D721Med (cell line): ENCODE data around the gene FBXL14.

ENCODE experiments used
- DNase-seq: peaks from one replicate; pipeline ENCODE4 v3.0.0; 2011; ENCODE audit warnings: low spot score; ENCODE audit not compliant: insufficient read length
- FAIRE-seq: peaks from 2 replicates; lab custom pipeline; 2011; peaks lifted over from hg19 to GRCh38; lab: Jason Lieb, UNC
- TF ChIP-seq, protein P1 (sequence below): IDR thresholded peaks from 2 replicates; pipeline ENCODE4 v1.5.1; 2012; ENCODE audit warnings: mild to moderate bottlenecking, control low read depth; ENCODE audit not compliant: insufficient read depth; ENCODE audit errors: missing control alignments

Gene FBXL14

DNA sequence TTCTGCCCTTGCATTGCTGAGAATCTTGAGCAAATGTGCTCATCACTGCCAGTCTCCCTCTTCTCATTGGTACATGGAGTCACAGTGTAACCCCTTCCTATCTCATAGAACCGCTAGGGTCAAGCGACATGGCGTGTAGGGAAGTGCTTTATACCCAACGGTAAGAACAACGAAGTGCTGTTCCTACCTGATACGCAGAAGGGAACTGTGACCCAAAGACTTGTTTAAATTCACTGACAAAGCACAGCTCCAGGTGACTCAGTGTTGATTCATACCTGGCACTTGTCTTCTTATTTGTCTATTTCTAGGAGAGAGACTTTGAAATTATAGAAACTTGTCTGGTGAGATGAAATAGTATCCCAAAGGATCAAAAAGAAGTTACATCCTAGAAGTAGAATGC, 53.7 kb downstream of the FBXL14 start:
- no peak for DNase-seq
- no peak for FAIRE-seq
- TF ChIP-seq, protein P1, sequence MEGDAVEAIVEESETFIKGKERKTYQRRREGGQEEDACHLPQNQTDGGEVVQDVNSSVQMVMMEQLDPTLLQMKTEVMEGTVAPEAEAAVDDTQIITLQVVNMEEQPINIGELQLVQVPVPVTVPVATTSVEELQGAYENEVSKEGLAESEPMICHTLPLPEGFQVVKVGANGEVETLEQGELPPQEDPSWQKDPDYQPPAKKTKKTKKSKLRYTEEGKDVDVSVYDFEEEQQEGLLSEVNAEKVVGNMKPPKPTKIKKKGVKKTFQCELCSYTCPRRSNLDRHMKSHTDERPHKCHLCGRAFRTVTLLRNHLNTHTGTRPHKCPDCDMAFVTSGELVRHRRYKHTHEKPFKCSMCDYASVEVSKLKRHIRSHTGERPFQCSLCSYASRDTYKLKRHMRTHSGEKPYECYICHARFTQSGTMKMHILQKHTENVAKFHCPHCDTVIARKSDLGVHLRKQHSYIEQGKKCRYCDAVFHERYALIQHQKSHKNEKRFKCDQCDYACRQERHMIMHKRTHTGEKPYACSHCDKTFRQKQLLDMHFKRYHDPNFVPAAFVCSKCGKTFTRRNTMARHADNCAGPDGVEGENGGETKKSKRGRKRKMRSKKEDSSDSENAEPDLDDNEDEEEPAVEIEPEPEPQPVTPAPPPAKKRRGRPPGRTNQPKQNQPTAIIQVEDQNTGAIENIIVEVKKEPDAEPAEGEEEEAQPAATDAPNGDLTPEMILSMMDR: no peak

DNA sequence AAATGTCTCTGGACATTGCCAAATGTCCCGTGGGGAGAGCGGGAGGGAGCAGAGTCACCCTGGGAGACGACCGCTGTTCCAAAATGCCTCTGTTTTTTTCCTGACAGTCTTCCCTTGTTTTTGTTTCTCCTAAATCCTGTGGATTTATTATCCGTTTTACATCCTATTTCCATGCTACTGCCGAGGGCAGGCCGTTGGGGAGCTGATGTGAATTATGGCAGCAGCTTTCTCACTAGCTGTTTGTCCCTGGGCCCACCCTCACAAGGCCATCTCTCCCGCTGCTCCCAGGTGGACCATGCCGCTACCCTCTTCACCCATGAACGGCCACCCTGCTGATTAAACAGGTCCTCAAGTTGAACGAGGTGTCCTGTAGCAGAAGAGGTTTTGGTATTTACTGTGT, 55.2 kb downstream of the FBXL14 start:
- DNase-seq (no peak), FAIRE-seq (no peak)
- TF ChIP-seq, protein P1: no peak

DNA sequence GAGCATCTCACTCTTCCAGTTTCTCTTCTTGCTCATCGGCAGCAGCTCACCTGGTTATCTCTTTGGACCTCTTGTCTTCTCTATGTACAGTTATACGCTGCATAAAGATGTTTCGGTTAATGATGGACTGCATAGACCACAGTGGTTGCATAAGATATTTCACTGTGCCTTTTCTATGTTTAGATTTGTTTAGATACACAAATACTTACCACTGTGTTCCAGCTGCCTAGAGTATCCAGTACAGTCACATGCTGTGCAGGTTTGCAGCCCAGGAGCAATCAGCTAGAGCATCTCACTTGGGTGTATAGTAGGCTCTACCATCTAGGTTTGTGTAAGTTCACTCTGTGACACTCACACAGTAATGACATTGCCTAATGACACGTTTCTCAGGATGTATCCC, 57.6 kb downstream of the FBXL14 start:
- TF ChIP-seq, protein P1: no peak
- no peak for DNase-seq
- FAIRE-seq: no peak

DNA sequence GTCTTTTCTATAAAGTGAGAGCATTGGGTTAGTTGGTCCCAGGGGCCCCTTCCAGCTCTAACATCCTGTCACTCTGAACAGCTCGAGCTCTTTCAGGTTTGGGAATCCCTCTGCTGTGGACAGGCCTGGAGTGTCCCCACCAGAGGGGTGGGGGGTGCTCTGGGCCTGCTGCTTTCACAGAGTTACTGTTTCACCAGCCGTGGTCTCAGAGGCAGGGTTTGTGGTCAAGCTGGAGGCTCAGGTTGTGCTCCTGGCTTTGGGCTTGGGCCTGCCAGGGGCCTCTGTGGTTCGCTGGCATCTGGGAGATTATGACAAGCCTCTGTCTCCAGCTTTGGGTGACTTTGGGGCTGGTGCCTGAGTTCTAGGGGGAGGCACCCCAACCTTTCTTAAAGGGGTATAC, 59.6 kb downstream of the FBXL14 start:
- DNase-seq (no peak), FAIRE-seq (no peak)
- TF ChIP-seq, protein P1: no peak

DNA sequence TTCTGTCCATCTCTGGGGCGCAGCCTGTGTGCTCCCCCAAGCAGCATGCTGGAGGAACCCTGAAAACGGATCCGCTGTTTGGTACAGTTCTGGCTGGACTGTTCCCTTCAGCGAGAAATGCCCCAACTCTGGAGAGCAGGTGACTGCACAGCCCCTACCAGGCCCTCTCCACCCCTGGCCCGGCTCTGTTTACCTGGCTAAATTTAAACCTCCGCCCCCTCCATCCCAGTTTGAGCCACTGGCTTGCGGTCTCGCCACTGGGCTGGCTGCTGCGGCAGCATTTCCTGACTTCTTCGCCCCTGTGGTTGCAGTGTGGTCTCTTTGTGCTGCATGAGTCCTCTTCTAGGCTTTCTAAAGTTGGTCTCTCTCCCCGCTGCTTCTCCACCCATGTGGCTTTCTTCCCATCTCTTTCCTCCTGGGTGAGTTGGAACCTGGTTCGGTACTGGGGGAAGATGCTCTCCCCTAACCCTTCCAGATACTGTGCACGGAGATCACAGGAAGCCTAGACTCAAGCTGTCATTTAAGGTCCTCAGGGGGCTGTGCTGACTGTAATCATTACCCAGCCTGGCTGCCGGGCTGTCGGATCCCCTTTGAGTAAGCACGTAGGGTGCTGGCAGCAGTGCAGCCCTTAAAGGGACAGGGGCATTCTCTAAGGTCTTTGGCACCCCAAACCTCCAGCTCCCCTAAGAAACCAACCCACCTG, 60.6 kb downstream of the FBXL14 start:
- TF ChIP-seq, protein P1: no peak
- DNase-seq (no peak), FAIRE-seq (no peak)

DNA sequence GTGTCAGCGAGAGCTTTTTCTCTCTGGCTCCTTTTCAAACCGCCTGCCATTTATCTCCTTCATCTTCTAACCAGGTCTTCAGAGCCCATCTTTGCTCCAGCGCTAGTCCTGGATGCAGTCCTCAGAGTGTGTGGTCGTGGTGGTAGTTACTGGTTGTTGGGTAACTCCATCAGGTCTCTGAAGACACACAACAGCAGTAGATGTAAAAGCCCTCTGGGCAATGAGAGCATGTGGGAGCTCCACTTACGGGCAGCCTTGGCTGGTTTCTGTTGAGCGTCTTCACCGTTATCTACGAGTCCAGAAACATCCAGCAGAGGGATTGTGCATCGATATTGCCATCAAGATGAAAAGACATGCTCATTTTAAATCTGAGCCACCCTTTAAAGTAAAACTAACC, 61.2 kb downstream of the FBXL14 start:
- TF ChIP-seq, protein P1: no peak
- DNase-seq (no peak), FAIRE-seq (no peak)

DNA sequence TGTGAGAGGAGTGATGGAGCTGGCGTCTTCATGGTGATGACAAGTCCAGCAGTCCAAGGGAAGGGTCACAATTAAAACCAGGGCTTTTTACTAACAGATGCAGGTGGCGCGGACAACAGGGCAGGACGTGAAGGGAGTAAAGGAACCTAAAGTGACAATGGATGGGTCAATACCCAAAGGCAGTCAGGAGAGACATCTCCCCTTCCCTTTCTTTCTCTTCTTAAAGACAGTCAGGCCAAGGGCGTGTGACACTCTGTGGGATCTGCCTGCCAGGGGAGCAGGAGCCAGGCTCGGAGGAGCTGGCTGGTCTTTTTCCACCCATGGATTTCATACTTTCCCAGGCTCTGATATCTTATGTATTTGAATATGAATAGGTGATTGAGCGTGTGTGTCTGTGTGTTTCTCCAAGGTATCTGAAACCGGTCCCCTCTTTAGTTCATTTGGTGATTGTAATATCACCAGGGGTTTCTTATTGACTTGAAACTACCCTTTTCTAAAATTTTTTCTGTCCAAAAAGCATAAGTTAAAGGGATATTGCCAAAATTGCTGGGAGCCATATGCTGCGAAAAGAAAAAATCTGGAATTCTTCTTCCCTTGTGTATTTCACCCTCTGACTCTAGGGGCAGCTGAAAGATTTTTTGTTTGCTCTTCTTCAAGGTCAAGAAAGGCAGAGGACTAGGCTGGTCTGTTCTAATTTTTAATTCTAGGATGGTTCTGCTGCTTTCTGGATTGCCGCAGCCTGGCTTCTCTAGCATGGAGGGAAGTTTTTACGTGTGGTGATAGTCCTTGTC, 61.8 kb downstream of the FBXL14 start:
- FAIRE-seq: no peak
- no peak for DNase-seq
- TF ChIP-seq, protein P1: no peak
